Measurements from ENCODE around the gene CCNY.
"Not testable (repeated sequence)": the region's sequence is repeated elsewhere in the genome, so short reads cannot be mapped to it uniquely, and the experiment has no call there.

The CCNY gene

GRCh38 chr10:35387768-35388167 lies 51.5 kb downstream of the CCNY start:
- no peak for DNase-seq

- DNase-seq: no peak
Measured at GRCh38 chr10:35388197-35388596, 51.9 kb downstream of the CCNY start.

GRCh38 chr10:35388682-35389081 lies 52.4 kb downstream of the CCNY start:
- DNase-seq: no peak

GRCh38 chr10:35390161-35390840 lies 54.0 kb downstream of the CCNY start:
- DNase-seq: no peak

GRCh38 chr10:35390843-35391152 lies 54.5 kb downstream of the CCNY start:
- no peak for DNase-seq

GRCh38 chr10:35391153-35391953 lies 55.0 kb downstream of the CCNY start:
- DNase-seq: no peak

GRCh38 chr10:35391954-35392262 lies 55.6 kb downstream of the CCNY start:
- DNase-seq: no peak

- no peak for DNase-seq
Measured at GRCh38 chr10:35392482-35393228, 56.3 kb downstream of the CCNY start.

- no peak for DNase-seq
Measured at GRCh38 chr10:35394411-35394851, 58.1 kb downstream of the CCNY start.

GRCh38 chr10:35394934-35395333 lies 58.6 kb downstream of the CCNY start:
- DNase-seq: no peak

- DNase-seq: no peak
Measured at GRCh38 chr10:35396560-35397434, 60.5 kb downstream of the CCNY start.

- no peak for DNase-seq
Measured at GRCh38 chr10:35397953-35398352, 61.6 kb downstream of the CCNY start.

- DNase-seq: no peak
Measured at GRCh38 chr10:35398355-35398754, 62.0 kb downstream of the CCNY start.

- DNase-seq: no peak
Measured at GRCh38 chr10:35398908-35399307, 62.6 kb downstream of the CCNY start.

- DNase-seq: no peak
Measured at GRCh38 chr10:35399414-35400009, 63.2 kb downstream of the CCNY start.

GRCh38 chr10:35400595-35401268 lies 64.4 kb downstream of the CCNY start:
- DNase-seq: no peak

GRCh38 chr10:35403491-35403890 lies 67.2 kb downstream of the CCNY start:
- not testable (repeated sequence) for DNase-seq

- DNase-seq: not testable (repeated sequence)
Measured at GRCh38 chr10:35404077-35404476, 67.8 kb downstream of the CCNY start.

GRCh38 chr10:35406003-35406630 lies 69.8 kb downstream of the CCNY start:
- not testable (repeated sequence) for DNase-seq

GRCh38 chr10:35407696-35408095 lies 71.4 kb downstream of the CCNY start:
- not testable (repeated sequence) for DNase-seq

- peak in 1 of 2 experiments; percentile 44 for DNase-seq
Measured at GRCh38 chr10:35409094-35409582, 72.8 kb downstream of the CCNY start.

Measured in SW 1271 (cell line).